Ureter (tissue), 1 donor: ENCODE data around the gene SARS2. TPM values are rescaled to one million over a fixed set of nuclear protein-coding genes. Genes with fewer than 3 reads are reported as not detected.
"Not testable (repeated sequence)": the region's sequence is repeated elsewhere in the genome, so short reads cannot be mapped to it uniquely, and the experiment has no call there.

ENCODE experiments used
- DNase-seq: peaks from one replicate; pipeline ENCODE4 v3.0.0-alpha.2; 2020; ENCODE audit warnings: low spot score
- total RNA-seq: library from RNA; stranded (reverse); gene quantifications from one replicate; pipeline ENCODE4 v1.2.4, GENCODE V29; 2023
- donor health status: DM: yes; HTN: yes; CAD: no.

The SARS2 gene, protein sequence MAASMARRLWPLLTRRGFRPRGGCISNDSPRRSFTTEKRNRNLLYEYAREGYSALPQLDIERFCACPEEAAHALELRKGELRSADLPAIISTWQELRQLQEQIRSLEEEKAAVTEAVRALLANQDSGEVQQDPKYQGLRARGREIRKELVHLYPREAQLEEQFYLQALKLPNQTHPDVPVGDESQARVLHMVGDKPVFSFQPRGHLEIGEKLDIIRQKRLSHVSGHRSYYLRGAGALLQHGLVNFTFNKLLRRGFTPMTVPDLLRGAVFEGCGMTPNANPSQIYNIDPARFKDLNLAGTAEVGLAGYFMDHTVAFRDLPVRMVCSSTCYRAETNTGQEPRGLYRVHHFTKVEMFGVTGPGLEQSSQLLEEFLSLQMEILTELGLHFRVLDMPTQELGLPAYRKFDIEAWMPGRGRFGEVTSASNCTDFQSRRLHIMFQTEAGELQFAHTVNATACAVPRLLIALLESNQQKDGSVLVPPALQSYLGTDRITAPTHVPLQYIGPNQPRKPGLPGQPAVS
- total RNA-seq = 44.0 TPM

- peak; percentile 93 for DNase-seq
Observed at GRCh38 chr19:38929929-38930775, at the start of gene SARS2. TSS of gene SARS2 (minus strand) at chr19:38930763. CDS start at chr19:38930736, 27 bp downstream.

GRCh38 chr19:38979812-38980211 lies 49.2 kb upstream of the SARS2 start:
- DNase-seq = no peak

DNA sequence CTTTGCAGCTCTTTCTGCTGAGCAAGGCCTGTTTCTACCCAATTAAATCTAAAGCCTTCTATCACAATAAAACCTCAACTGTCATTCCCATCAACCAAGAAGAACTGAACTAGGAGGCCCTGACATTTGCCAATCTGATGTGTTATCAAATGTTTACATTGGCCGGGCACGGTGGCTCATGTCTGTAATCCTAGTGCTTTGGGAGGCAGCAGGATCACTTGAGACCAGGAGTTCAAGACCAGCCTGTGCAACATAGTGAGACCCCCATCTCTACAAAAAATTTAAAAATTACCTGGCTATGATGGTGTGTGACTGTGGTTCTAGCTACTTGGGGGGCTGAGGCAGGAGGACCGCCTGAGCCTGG lies 47.7 kb upstream of the SARS2 start:
- no peak for DNase-seq

GRCh38 chr19:38977445-38978325 lies 47.1 kb upstream of the SARS2 start:
- no peak for DNase-seq

GRCh38 chr19:38975861-38976271 lies 45.3 kb upstream of the SARS2 start:
- no peak for DNase-seq

- DNase-seq = peak; percentile 52
Observed at GRCh38 chr19:38975214-38975860, 44.8 kb upstream of the SARS2 start, which contains the start of gene FBXO17. TSS of gene FBXO17 (minus strand) at chr19:38975742. CDS start at chr19:38950319, 25,423 bp downstream.

- DNase-seq = no peak
Observed at GRCh38 chr19:38974624-38975213, 44.2 kb upstream of the SARS2 start.

DNA sequence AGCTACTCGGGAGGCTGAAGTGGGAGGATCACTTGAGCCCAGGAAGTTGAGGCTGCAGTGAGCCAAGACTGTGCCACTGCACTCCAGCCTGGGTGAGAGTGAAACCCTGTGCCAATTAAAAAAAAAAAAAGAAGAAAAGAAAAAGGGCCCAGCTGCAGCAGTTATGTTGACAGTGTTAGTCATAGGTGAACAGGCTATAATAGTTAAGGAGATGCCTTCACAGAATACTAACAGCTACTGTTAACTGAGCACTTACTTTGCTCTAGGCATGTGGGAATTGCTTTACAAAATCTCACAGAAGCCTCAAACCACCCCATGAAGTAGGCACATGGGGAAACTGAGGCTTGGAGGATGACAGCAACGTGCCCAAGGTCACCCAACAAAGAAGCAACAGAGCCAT lies 41.1 kb upstream of the SARS2 start:
- no peak for DNase-seq

GRCh38 chr19:38970664-38971532 lies 40.3 kb upstream of the SARS2 start:
- DNase-seq = no peak

GRCh38 chr19:38966149-38966548 lies 35.6 kb upstream of the SARS2 start:
- DNase-seq = not testable (repeated sequence)

GRCh38 chr19:38964738-38965137 lies 34.2 kb upstream of the SARS2 start:
- DNase-seq = no peak

GRCh38 chr19:38959618-38960017 lies 29.1 kb upstream of the SARS2 start:
- no peak for DNase-seq

DNA sequence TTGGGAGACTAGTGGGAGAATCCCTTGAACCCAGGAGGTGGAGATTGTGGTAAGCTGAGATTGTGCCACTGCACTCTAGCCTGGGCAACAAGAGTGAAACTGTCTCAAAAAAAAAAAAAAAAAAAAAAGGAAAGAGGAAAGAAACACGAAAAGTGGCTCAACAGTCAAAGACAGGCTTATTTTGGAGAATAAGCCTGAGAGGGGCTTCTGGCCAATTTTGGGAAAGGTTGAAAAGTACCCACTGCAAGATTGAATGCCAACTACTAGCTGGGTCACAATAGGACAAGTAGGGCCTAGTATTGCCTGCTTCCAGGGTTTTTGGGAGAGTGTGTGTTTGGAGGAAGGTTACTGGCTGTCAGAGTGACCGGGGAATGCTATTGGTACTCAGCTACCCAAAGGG lies 27.7 kb upstream of the SARS2 start:
- DNase-seq = no peak

GRCh38 chr19:38956264-38956663 lies 25.7 kb upstream of the SARS2 start:
- no peak for DNase-seq

GRCh38 chr19:38953677-38954076 lies 23.1 kb upstream of the SARS2 start:
- no peak for DNase-seq

- no peak for DNase-seq
Observed at GRCh38 chr19:38952395-38953165, 22.0 kb upstream of the SARS2 start.

GRCh38 chr19:38951187-38951586 lies 20.6 kb upstream of the SARS2 start:
- DNase-seq = no peak

DNA sequence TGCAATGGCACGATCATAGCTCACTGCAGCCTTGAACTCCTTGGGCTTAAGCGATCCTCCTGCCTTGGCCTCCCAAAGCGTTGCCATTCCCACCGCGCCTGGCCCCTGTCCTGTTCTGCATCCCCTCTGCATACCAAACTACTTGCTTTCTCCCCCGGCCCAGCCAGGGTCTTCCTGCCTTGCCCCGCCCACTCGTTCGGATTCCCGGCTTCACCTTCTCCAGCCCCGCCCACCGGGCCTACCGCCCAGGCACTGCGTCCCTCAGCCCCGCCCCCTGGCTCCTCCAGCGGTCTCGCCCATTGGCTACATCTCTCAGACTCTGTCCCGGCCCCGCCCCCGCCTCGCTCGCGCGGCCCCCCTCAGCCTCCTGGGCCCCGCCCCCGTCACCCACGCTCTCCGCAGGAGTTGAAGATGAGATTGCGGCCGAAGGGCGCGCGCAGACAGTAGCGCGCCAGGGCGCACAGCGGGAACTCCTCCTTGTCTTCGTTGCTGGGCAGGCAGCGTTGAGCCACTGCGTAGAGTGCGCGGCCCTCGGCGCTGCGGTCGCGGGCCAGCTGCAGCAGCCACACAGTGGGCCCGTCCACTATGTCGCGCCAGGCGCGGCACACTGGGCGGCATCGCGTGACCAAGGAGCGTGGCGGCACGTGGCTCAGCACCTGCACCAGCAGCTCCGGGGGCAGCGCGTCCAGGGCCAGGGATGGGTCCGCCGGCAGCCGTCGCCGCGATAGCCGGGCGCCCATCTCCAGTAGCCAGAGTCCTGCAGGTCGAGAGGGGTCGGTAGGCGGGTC lies 19.2 kb upstream of the SARS2 start:
- peak; percentile 90 for DNase-seq
